Measurements from ENCODE around the gene TRIP4.

Gene TRIP4

DNA sequence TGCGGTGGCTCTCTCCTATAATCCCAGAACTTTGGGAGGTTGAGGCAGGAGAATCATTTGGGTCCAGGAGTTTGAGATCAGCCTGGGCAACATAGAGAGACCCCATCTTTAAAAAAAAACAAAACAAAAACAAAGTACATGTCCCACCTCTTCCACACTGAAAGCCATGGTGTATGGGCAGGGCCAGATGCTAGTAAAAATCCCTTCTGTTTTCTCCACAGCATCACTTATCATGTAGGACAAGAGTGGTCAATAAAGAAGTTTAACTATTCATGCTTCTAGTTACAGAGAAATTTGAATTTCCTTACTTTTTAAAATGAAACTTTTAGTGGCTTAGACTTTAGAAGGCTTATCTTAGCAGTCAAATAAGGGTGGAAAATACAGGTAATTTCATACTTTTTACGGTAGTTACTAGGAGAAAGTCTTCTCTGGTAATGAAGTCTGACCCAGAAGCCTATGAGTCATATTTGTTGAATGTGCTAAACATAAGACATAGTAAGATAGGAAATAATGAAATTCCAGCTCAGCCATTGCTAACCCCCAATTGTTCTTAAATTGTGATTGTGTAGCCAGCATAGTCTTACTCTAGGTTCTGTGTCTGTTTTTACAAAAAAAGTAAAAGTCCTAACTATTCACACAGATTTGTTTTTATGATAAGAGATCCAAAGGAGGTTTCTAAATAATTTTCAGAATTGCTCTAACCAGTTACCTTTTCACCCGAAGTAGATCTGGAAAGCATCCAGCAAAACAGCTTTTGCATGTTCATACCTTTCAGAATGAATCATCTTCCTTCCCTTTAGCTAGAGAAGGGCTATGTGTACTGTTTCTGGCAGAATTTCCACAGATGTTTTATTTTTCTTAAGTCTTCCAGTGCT is 56.3 kb downstream of the TRIP4 start:
- in situ Hi-C loops (cut with MboI; ENCODE audit: low sequenced_read_pairs, unreplicated experiment): no loop called here
- TF ChIP-seq, protein P1, sequence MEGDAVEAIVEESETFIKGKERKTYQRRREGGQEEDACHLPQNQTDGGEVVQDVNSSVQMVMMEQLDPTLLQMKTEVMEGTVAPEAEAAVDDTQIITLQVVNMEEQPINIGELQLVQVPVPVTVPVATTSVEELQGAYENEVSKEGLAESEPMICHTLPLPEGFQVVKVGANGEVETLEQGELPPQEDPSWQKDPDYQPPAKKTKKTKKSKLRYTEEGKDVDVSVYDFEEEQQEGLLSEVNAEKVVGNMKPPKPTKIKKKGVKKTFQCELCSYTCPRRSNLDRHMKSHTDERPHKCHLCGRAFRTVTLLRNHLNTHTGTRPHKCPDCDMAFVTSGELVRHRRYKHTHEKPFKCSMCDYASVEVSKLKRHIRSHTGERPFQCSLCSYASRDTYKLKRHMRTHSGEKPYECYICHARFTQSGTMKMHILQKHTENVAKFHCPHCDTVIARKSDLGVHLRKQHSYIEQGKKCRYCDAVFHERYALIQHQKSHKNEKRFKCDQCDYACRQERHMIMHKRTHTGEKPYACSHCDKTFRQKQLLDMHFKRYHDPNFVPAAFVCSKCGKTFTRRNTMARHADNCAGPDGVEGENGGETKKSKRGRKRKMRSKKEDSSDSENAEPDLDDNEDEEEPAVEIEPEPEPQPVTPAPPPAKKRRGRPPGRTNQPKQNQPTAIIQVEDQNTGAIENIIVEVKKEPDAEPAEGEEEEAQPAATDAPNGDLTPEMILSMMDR (IDR thresholded peaks at IDR 0.05; ENCODE audit: borderline replicate concordance, control extremely low read depth, extremely low read depth, insufficient read depth, missing control alignments): no peak
- peak; percentile 70 for DNase-seq (ENCODE audit: low spot score)

DNA sequence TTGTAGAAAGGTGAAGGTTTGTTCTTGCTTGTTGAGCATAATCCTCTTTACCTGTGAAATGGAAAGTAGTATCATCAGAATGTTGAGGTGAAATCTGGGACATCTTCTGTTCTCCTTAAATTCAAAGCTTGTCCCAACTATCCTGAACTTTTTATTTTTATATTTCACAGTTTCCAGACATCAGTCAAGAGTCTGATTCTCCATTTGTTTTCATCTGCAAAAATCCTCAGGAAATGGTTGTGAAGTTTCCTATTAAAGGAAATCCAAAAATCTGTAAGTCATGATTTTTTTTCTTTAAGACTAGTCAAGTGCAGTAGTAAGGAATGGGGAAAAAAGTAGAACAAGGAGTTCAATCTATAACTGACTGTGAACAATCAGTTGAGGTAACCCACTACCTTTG is 57.2 kb downstream of the TRIP4 start:
- no peak for DNase-seq (ENCODE audit: low spot score)
- in situ Hi-C loops (cut with MboI; ENCODE audit: low sequenced_read_pairs, unreplicated experiment): no loop called here

DNA sequence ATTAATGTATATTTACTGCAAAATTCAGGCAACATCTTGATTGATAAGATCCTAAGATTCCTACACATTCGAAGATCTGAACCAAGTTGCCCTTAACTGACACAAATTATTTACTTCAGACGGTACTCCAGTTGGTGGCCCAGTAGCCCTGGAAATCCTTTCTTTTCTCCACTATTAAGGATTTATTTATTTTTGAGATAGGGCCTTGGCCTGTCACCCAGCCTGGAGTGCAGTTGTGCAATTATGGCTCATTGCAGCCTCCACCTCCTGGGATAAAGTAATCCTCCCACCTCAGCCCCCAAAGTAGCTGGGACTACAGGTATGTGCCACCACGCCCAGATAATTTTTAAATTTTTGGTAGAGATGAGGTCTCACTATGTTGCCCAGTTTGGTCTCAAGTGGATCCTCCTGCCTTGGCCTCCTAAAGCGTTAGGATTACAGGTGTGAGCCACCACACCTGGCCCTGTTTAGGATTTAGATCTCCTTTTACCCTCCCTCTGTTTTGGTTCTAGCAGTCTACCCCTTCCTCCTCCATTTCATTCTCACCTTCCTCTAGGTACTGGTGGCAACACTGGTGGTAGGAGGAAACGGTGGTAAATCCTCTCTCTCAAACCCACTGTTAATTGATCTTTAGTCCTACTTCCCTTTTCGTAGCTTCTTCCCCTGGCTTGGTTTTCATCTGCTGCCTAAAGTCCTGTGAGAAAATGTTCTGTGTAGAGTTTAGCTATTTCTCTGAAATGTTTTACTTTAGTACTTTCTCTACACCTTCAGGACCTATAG is 60.1 kb downstream of the TRIP4 start:
- TF ChIP-seq, protein P1 (IDR thresholded peaks at IDR 0.05; ENCODE audit: borderline replicate concordance, control extremely low read depth, extremely low read depth, insufficient read depth, missing control alignments): no peak
- peak; percentile 44 for DNase-seq (ENCODE audit: low spot score)
- in situ Hi-C loops (cut with MboI; ENCODE audit: low sequenced_read_pairs, unreplicated experiment): no loop called here

More for the DNA sequence above, 57.2 kb downstream of the TRIP4 start:
- TF ChIP-seq, protein P1 (IDR thresholded peaks at IDR 0.05; ENCODE audit: borderline replicate concordance, control extremely low read depth, extremely low read depth, insufficient read depth, missing control alignments): no peak

GRCh38 chr15:64452988-64453688 is 65.5 kb downstream of the TRIP4 start:
- no peak for DNase-seq (ENCODE audit: low spot score)
- TF ChIP-seq, protein P1 (IDR thresholded peaks at IDR 0.05; ENCODE audit: borderline replicate concordance, control extremely low read depth, extremely low read depth, insufficient read depth, missing control alignments): no peak
- in situ Hi-C loops (cut with MboI; ENCODE audit: low sequenced_read_pairs, unreplicated experiment): no loop called here

- TF ChIP-seq, protein P1 (IDR thresholded peaks at IDR 0.05; ENCODE audit: borderline replicate concordance, control extremely low read depth, extremely low read depth, insufficient read depth, missing control alignments): no peak
- in situ Hi-C loops (cut with MboI; ENCODE audit: low sequenced_read_pairs, unreplicated experiment): no loop called here
- no peak for DNase-seq (ENCODE audit: low spot score)
These were observed 66.0 kb downstream of the TRIP4 start for GRCh38 chr15:64453689-64454037.

- in situ Hi-C loops (cut with MboI; ENCODE audit: low sequenced_read_pairs, unreplicated experiment): no loop called here
- TF ChIP-seq, protein P1 (IDR thresholded peaks at IDR 0.05; ENCODE audit: borderline replicate concordance, control extremely low read depth, extremely low read depth, insufficient read depth, missing control alignments): no peak
These were observed 66.6 kb downstream of the TRIP4 start for GRCh38 chr15:64454282-64454681.

More at GRCh38 chr15:64454282-64454681, 66.6 kb downstream of the TRIP4 start:
- no peak for DNase-seq (ENCODE audit: low spot score)
